SK-N-MC (cell line): ENCODE measurements around the gene EFHB.
A peak's percentile ranks its signal among the peaks of the same experiment; 100 is the strongest.
"Not testable (repeated sequence)": the region's sequence is repeated elsewhere in the genome, so short reads cannot be mapped to it uniquely, and the experiment has no call there.

ENCODE experiments used
- DNase-seq: peaks from one replicate; pipeline ENCODE4 v3.0.0-alpha.2; 2011; ENCODE audit warnings: low read depth, low spot score
- H3K27ac ChIP-seq: fragments of 200-600 bp; sonication (generic); 2 replicates; pipeline ENCODE4 v1.5.1; 2016; ENCODE audit warnings: mixed run types
- H3K36me3 ChIP-seq: fragments of 200-600 bp; sonication (generic); 2 replicates; pipeline ENCODE4 v1.6.1; 2017; ENCODE audit warnings: antibody characterized with exemption, low read length, mixed read lengths; ENCODE audit not compliant: insufficient read depth
- H3K4me3 ChIP-seq: fragments of 200-600 bp; sonication (generic); 2 replicates; pipeline ENCODE4 v1.5.1; 2016
- H3K9ac ChIP-seq: fragments of 200-600 bp; sonication (generic); 2 replicates; pipeline ENCODE4 v1.8.0; 2017; ENCODE audit warnings: mixed run types, mixed read lengths; ENCODE audit not compliant: insufficient read length
- H3K9me3 ChIP-seq: fragments of 200-600 bp; sonication (generic); 2 replicates; pipeline ENCODE4 v1.6.1; 2017; ENCODE audit warnings: low read depth, mild to moderate bottlenecking, antibody characterized with exemption, low read length, moderate library complexity, mixed read lengths
- EZH2 ChIP-seq: fragments of 200-600 bp; sonication (generic); IDR thresholded peaks from one replicate; pipeline ENCODE4 v1.6.1; 2017; ENCODE audit warnings: antibody characterized with exemption
- FOXP2 ChIP-seq: optimal IDR thresholded peaks from 2 replicates; pipeline ENCODE3; 2011; ENCODE audit warnings: mild to moderate bottlenecking, moderate library complexity; ENCODE audit not compliant: insufficient read depth; ENCODE audit errors: extremely low read length, control extremely low read depth
- POLR2AphosphoS5 ChIP-seq: IDR thresholded peaks from 2 replicates; pipeline ENCODE4 v1.6.1; 2012; ENCODE audit warnings: mild to moderate bottlenecking, low read depth, low read length, borderline replicate concordance

Gene EFHB

GRCh38 chr3:19903649-19904048 lies 30.4 kb downstream of the EFHB start:
- H3K9me3 ChIP-seq = no peaks in the 10 kb centered on the region
- H3K36me3 ChIP-seq = no peaks in the 10 kb centered on the region
- H3K9ac ChIP-seq = no peak overlapping the region
- TF ChIP-seq FOXP2 (no peak), EZH2 (no peak), POLR2AphosphoS5 (no peak)
- H3K27ac ChIP-seq = no peak overlapping the region
- H3K4me3 ChIP-seq = no peak overlapping the region
- no peak for DNase-seq

GRCh38 chr3:19901918-19902317 lies 32.1 kb downstream of the EFHB start:
- no peak for TF ChIP-seq EZH2
- TF ChIP-seq FOXP2 = no peak
- TF ChIP-seq POLR2AphosphoS5 = no peak
- H3K27ac ChIP-seq = no peak overlapping the region
- no peak for DNase-seq

GRCh38 chr3:19901337-19901736 lies 32.7 kb downstream of the EFHB start:
- no peak for DNase-seq
- Histone ChIP-seq H3K4me3 (no peak overlapping the region), H3K27ac (no peak overlapping the region), H3K9ac (no peak overlapping the region), H3K36me3 (no peaks in the 10 kb centered on the region), H3K9me3 (no peaks in the 10 kb centered on the region)
- TF ChIP-seq FOXP2 (no peak), EZH2 (no peak), POLR2AphosphoS5 (no peak)

More at GRCh38 chr3:19901918-19902317, 32.1 kb downstream of the EFHB start:
- Histone ChIP-seq H3K4me3 (no peak overlapping the region), H3K9ac (no peak overlapping the region), H3K9me3 (no peaks in the 10 kb centered on the region), H3K36me3 (no peaks in the 10 kb centered on the region)

- not testable (repeated sequence) for DNase-seq, H3K27ac ChIP-seq, H3K9me3 ChIP-seq
Measured at GRCh38 chr3:19899833-19900232, 34.2 kb downstream of the EFHB start.

GRCh38 chr3:19899264-19899663 lies 34.8 kb downstream of the EFHB start:
- no peak for DNase-seq
- Histone ChIP-seq H3K9me3 (no peaks in the 10 kb centered on the region), H3K4me3 (no peak overlapping the region), H3K36me3 (no peaks in the 10 kb centered on the region), H3K27ac (peak overlapping the region; percentile 56; the same call in 1 of the 2 replicates), H3K9ac (no peak overlapping the region)
- TF ChIP-seq FOXP2 (no peak), POLR2AphosphoS5 (no peak), EZH2 (no peak)

More at GRCh38 chr3:19899833-19900232, 34.2 kb downstream of the EFHB start:
- H3K36me3 ChIP-seq, H3K9ac ChIP-seq, H3K4me3 ChIP-seq: not testable (repeated sequence)

- Histone ChIP-seq H3K4me3 (peak overlapping the region; percentile 30), H3K9me3 (no peaks in the 10 kb centered on the region), H3K36me3 (no peaks in the 10 kb centered on the region), H3K9ac (no peak overlapping the region), H3K27ac (peak overlapping the region; percentile 56)
- TF ChIP-seq POLR2AphosphoS5 (no peak), FOXP2 (no peak), EZH2 (no peak)
- DNase-seq = no peak
Measured at GRCh38 chr3:19898721-19899120, 35.3 kb downstream of the EFHB start.

GRCh38 chr3:19891740-19892139 lies 42.3 kb downstream of the EFHB start:
- Histone ChIP-seq H3K9me3 (no peaks in the 10 kb centered on the region), H3K27ac (no peak overlapping the region), H3K36me3 (no peaks in the 10 kb centered on the region), H3K4me3 (no peak overlapping the region), H3K9ac (no peak overlapping the region)
- no peak for TF ChIP-seq FOXP2
- TF ChIP-seq POLR2AphosphoS5 = no peak
- TF ChIP-seq EZH2 = no peak
- no peak for DNase-seq

- no peak for DNase-seq
- no peaks in the 10 kb centered on the region for H3K36me3 ChIP-seq
- no peak overlapping the region for H3K9ac ChIP-seq
- no peaks in the 10 kb centered on the region for H3K9me3 ChIP-seq
- H3K27ac ChIP-seq = no peak overlapping the region
- TF ChIP-seq POLR2AphosphoS5 = no peak
- no peak for TF ChIP-seq EZH2
- TF ChIP-seq FOXP2 = no peak
- no peak overlapping the region for H3K4me3 ChIP-seq
Measured at GRCh38 chr3:19888428-19889152, 45.4 kb downstream of the EFHB start.

- H3K36me3 ChIP-seq, DNase-seq, H3K27ac ChIP-seq, H3K9ac ChIP-seq, H3K4me3 ChIP-seq, H3K9me3 ChIP-seq: not testable (repeated sequence)
Measured at GRCh38 chr3:19887122-19887521, 46.9 kb downstream of the EFHB start.
